Uterus (tissue), 2 donors: ENCODE data around the gene IGF2BP1.

Experiments used
- POLR2A ChIP-seq, 2 donors: fragments of 450-650 bp; IDR thresholded peaks; one replicate each; pipeline ENCODE4 v1.6.1; 2016; ENCODE audit warnings: antibody characterized with exemption in 2 of 2, mild to moderate bottlenecking in 1 of 2, moderate library complexity in 1 of 2
- TF ChIP-seq, protein P1 (sequence below), 4 experiments: fragments of 200-600 bp in 2 of 4; fragments of 450-650 bp in 2 of 4; sonication (generic) in 2 of 4; IDR thresholded peaks; one replicate each; pipeline ENCODE4 v1.5.1; 2016 to 2019; ENCODE audit warnings: antibody characterized with exemption in 4 of 4, mild to moderate bottlenecking in 2 of 4, moderate library complexity in 1 of 4

DNA sequence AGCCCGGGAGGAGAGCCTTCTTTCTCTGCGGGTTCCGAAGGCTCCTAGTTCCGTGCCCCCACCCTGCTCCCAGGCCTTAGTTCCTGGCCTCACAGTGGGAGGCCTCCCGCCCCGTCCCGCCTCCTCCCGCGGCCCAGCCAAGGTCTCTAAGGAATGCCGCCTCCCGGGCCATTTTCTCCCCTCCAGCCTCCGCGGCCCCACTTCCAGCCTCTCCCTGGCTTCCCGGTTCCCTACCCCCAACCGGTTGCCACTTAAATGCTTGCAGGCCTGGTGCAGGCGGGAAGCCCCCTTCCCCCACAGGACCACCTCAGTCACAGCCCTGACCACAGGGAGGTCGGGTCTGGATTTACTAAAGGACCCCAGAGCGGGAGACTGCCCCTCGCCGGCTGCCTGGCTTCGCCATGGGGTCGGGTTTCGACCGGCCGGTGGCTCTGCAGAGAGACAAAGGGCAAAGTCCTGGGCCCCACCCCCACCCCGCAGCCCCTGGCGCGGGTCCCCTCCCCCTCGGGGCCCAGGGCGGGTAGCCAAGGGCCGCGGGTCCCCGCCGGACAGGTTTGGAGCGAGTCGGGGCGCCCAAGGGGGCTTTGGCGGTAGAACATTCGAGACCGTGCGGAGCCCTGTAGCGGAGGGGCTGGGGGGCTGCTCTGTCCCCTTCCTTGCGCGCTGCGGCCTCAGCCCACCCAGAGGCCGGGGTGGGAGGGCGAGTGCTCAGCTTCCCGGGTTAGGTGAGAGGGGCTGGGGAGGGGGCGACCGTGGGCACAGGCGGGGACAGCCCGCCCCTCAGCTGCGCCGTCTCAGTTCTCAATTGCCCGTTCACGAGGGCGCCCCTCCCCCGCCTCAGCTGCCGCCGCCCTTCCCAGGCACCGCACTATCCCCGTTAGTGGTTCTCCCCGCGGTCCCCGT is 16.4 kb downstream of the IGF2BP1 start:
- TF ChIP-seq, protein P1, sequence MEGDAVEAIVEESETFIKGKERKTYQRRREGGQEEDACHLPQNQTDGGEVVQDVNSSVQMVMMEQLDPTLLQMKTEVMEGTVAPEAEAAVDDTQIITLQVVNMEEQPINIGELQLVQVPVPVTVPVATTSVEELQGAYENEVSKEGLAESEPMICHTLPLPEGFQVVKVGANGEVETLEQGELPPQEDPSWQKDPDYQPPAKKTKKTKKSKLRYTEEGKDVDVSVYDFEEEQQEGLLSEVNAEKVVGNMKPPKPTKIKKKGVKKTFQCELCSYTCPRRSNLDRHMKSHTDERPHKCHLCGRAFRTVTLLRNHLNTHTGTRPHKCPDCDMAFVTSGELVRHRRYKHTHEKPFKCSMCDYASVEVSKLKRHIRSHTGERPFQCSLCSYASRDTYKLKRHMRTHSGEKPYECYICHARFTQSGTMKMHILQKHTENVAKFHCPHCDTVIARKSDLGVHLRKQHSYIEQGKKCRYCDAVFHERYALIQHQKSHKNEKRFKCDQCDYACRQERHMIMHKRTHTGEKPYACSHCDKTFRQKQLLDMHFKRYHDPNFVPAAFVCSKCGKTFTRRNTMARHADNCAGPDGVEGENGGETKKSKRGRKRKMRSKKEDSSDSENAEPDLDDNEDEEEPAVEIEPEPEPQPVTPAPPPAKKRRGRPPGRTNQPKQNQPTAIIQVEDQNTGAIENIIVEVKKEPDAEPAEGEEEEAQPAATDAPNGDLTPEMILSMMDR (IDR thresholded peaks at IDR 0.05): no peak
- no peak for TF ChIP-seq POLR2A (IDR thresholded peaks at IDR 0.05)
